ENCODE data around the gene MED27. TPM values are rescaled to one million over a fixed set of nuclear protein-coding genes. Genes with fewer than 3 reads are reported as not detected.

MED27 gene
- total and polyA plus RNA-seq, 2 of the 8 experiments (the other 6 are each of a cell fraction or from before 2014, with no cell fraction given), result 29.9 to 56.5 TPM

GRCh38 chr9:132011309-132011708 is 68.4 kb downstream of the MED27 start:
- no peaks in the 10 kb centered on the region for H3K23me2 ChIP-seq (ENCODE audit: low read depth, low read length)
- H3K4me3 ChIP-seq (ENCODE audit: extremely low read depth in 1 of 4, insufficient read depth in 2 of 4, low read depth in 3 of 4, low read length in 4 of 4), result no peak overlapping the region
- H3K9ac ChIP-seq (replicated peaks in 1 of 4; ENCODE audit: extremely low read depth in 1 of 4, low read depth in 3 of 4, low read length in 3 of 4), result no peak overlapping the region
- no peak overlapping the region for H3K14ac ChIP-seq (ENCODE audit: insufficient read length)
- no peak for TF ChIP-seq ATF2 (IDR thresholded peaks at IDR 0.05; ENCODE audit: low read length)
- no peak for TF ChIP-seq NANOG (IDR thresholded peaks at IDR 0.05; ENCODE audit: insufficient read depth, low read depth, low read length, poor library complexity, severe bottlenecking)
- TF ChIP-seq RBBP5 (IDR thresholded peaks at IDR 0.05; ENCODE audit: borderline replicate concordance, low read depth, low read length), result no peak
- no peak for TF ChIP-seq CBX5 (IDR thresholded peaks at IDR 0.05; ENCODE audit: low read depth, low read length)
- no peak for TF ChIP-seq SIRT6 (IDR thresholded peaks at IDR 0.05; ENCODE audit: low read length)
- no peak for TF ChIP-seq TAF7 (optimal IDR thresholded peaks at IDR 0.05; ENCODE audit: borderline replicate concordance, low read depth, low read length)
- TF ChIP-seq JUN (IDR thresholded peaks at IDR 0.05; ENCODE audit: low read depth, low read length), result no peak
- no peak for TF ChIP-seq TAF1 (IDR thresholded peaks at IDR 0.05; ENCODE audit: low read depth, low read length)
- no peak for TF ChIP-seq GABPA (IDR thresholded peaks at IDR 0.05; ENCODE audit: borderline replicate concordance, insufficient read depth, low read length)
- TF ChIP-seq TEAD4 (IDR thresholded peaks at IDR 0.05; ENCODE audit: low read depth, low read length), result no peak
- TF ChIP-seq TCF12 (IDR thresholded peaks at IDR 0.05; ENCODE audit: low read depth, low read length), result no peak
- POLR2A ChIA-PET (ENCODE audit: partially characterized antibody), result interaction anchor here (1.8 kb wide), 1 partner anchor 10 kb away, joined by 4 read pairs; no protein-coding TSS in a partner anchor
- WGBS, 2 experiments (ENCODE audit: extremely low coverage in 1 of 2, insufficient coverage in 1 of 2, insufficient read length in 1 of 2, insufficient replicate concordance in 2 of 2, low coverage in 1 of 2, low lambda C conversion rate in 2 of 2, missing lambda C conversion rate in 1 of 2), result 90% methylated on average over 2 of the region's 2 CpGs; no CpG with 5 or more reads in 1 of the 2 experiments
- peaks cover 2 to 12% (median 10%) of the 10 kb centered on the region in 4 experiments; a peak in 6 of 7 replicates for H3K4me1 ChIP-seq (replicated peaks in 1 of 4; ENCODE audit: control insufficient read depth in 3 of 4, insufficient read depth in 4 of 4, low read length in 3 of 4)
- H3K4me2 ChIP-seq (ENCODE audit: insufficient read depth in 1 of 2, low read depth in 2 of 2, low read length in 2 of 2), result no peak overlapping the region
- no peak overlapping the region for H2AFZ ChIP-seq (ENCODE audit: low read length)
- peaks cover 5% of the 10 kb centered on the region for H3K79me1 ChIP-seq (ENCODE audit: low read depth, low read length)
- H2BK120ac ChIP-seq (replicated peaks; ENCODE audit: low read depth, low read length), result no peak overlapping the region
- no peaks in the 10 kb centered on the region for H3K9me3 ChIP-seq (ENCODE audit: insufficient read depth in 2 of 2, low read depth in 1 of 2, low read length in 1 of 2)
- H3K36me3 ChIP-seq (ENCODE audit: control insufficient read depth in 2 of 4, insufficient read depth in 4 of 4, low read length in 3 of 4), result no peaks in the 10 kb centered on the region
- H4K20me1 ChIP-seq (replicated peaks in 1 of 2; ENCODE audit: control insufficient read depth in 1 of 2, insufficient read depth in 2 of 2, low read length in 2 of 2), result peaks cover 0 to 2% of the 10 kb centered on the region in 2 experiments
- no peak overlapping the region for H2BK15ac ChIP-seq (ENCODE audit: low read length)
- CTCF ChIA-PET (ENCODE audit: partially characterized antibody), result interaction anchor here (0.6 to 1.1 kb wide), 2 partner anchors 15 to 141 kb away, joined by 3 read pairs; no protein-coding TSS in a partner anchor
- H3K27ac ChIP-seq (ENCODE audit: low read depth, low read length), result no peak overlapping the region
- no peak overlapping the region for H4K91ac ChIP-seq (replicated peaks; ENCODE audit: insufficient read length, low read length)
- H3K56ac ChIP-seq (replicated peaks; ENCODE audit: insufficient read length, low read depth, low read length), result no peak overlapping the region
- H4K5ac ChIP-seq (ENCODE audit: insufficient read length, low read depth, low read length), result no peak overlapping the region
- DNase-seq (ENCODE audit: low read depth in 1 of 2, low spot score in 2 of 2) (no peak), FAIRE-seq (no peak)
- H2BK12ac ChIP-seq (ENCODE audit: low read depth, low read length), result no peak overlapping the region
- H2BK20ac ChIP-seq (ENCODE audit: low read length), result no peak overlapping the region
- H3K27me3 ChIP-seq (replicated peaks in 1 of 4; ENCODE audit: control insufficient read depth in 3 of 4, extremely low read depth in 1 of 4, insufficient read depth in 3 of 4, low read length in 3 of 4), result no peaks in the 10 kb centered on the region
- H2AK5ac ChIP-seq (ENCODE audit: low read depth, low read length), result no peak overlapping the region
- H3K4ac ChIP-seq (replicated peaks; ENCODE audit: insufficient read length, low read depth, low read length), result no peak overlapping the region
- no peaks in the 10 kb centered on the region; a peak in 1 of 4 replicates for H3K79me2 ChIP-seq (ENCODE audit: control insufficient read depth in 1 of 2, insufficient read depth in 2 of 2, low read length in 2 of 2)
- H3K18ac ChIP-seq (ENCODE audit: extremely low read depth, low read length), result no peak overlapping the region
- no peak overlapping the region for H2BK5ac ChIP-seq (ENCODE audit: low read depth, low read length)
- no peak overlapping the region for H4K8ac ChIP-seq (ENCODE audit: extremely low read depth, insufficient read depth, low read length)
- H3K23ac ChIP-seq (ENCODE audit: insufficient read length), result no peak overlapping the region
